ENCODE data around the gene PKM. TPM values are rescaled to one million over a fixed set of nuclear protein-coding genes. Genes with fewer than 3 reads are reported as not detected.

PKM gene
- total and polyA plus RNA-seq, 9 of the 15 experiments (the other 6 are each of a cell fraction or from before 2014, with no cell fraction given): 140 to 825 (median 383) TPM

GRCh38 chr15:72237029-72237852 lies 6.3 kb upstream of the PKM start (continued):
- TF ChIP-seq CUX1 (CRISPR knock-in tag; IDR thresholded peaks at IDR 0.05) (peak; percentile 74; the same call in 1 of the 2 replicates), ZNF3 (CRISPR knock-in tag; IDR thresholded peaks at IDR 0.05) (no peak), ZBTB2 (IDR thresholded peaks at IDR 0.05) (0 out of 2 replicates have a peak, but pooled peaks have one; percentile 19), TAF7 (tag; IDR thresholded peaks at IDR 0.05) (peak; percentile 97), POLR2AphosphoS2 (IDR thresholded peaks at IDR 0.05; ENCODE audit: low read length) (0 out of 2 replicates have a peak, but pooled peaks have one; percentile 4), NFRKB (IDR thresholded peaks at IDR 0.05; ENCODE audit: low read depth) (peak; percentile 90), CEBPB (tag; IDR thresholded peaks at IDR 0.05) (peak; percentile 84), PHTF2 (CRISPR knock-in tag; IDR thresholded peaks at IDR 0.05) (no peak), POLR2A (conservative IDR thresholded peaks at IDR 0.05) (peak; percentile 88), LEF1 (IDR thresholded peaks at IDR 0.05) (peak; percentile 59; the same call in 1 of the 2 replicates), FOXK2 (conservative IDR thresholded peaks at IDR 0.05 in 1 of 2, IDR thresholded peaks at IDR 0.05 in 1 of 2; ENCODE audit: low read depth in 2 of 2) (0 out of 4 replicates have a peak, but pooled peaks of 1 of the 2 experiments have one; percentile 26), GTF2B (IDR thresholded peaks at IDR 0.05; ENCODE audit: extremely low read depth, insufficient read length) (peak; percentile 71), POLR2AphosphoS5 (IDR thresholded peaks at IDR 0.05; ENCODE audit: control insufficient read depth, insufficient read depth, low read depth, low read length) (peak; percentile 89), RB1 (IDR thresholded peaks at IDR 0.05; ENCODE audit: low read depth) (no peak), POLR2B (IDR thresholded peaks at IDR 0.05; ENCODE audit: low read depth, partially characterized antibody) (peak; percentile 81), MTA1 (IDR thresholded peaks at IDR 0.05; ENCODE audit: borderline replicate concordance) (peak; percentile 31; the same call in 1 of the 2 replicates), GTF2F1 (IDR thresholded peaks at IDR 0.05; ENCODE audit: low read depth, low read length) (peak; percentile 59; the same call in 1 of the 2 replicates), NCOR1 (IDR thresholded peaks at IDR 0.05) (0 out of 2 replicates have a peak, but pooled peaks have one; percentile 13)
- TF ChIP-seq, protein P1, sequence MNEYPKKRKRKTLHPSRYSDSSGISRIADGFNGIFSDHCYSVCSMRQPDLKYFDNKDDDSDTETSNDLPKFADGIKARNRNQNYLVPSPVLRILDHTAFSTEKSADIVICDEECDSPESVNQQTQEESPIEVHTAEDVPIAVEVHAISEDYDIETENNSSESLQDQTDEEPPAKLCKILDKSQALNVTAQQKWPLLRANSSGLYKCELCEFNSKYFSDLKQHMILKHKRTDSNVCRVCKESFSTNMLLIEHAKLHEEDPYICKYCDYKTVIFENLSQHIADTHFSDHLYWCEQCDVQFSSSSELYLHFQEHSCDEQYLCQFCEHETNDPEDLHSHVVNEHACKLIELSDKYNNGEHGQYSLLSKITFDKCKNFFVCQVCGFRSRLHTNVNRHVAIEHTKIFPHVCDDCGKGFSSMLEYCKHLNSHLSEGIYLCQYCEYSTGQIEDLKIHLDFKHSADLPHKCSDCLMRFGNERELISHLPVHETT (CRISPR knock-in tag; conservative IDR thresholded peaks at IDR 0.05 in 1 of 2, IDR thresholded peaks at IDR 0.05 in 1 of 2): peak in 1 of 2 experiments; percentile 48; a peak in 1 of 4 replicates
